Right lobe of liver (tissue), 6 donors: ENCODE measurements around the gene MAN1B1. TPM values are rescaled to one million over a fixed set of nuclear protein-coding genes. Genes with fewer than 3 reads are reported as not detected.

ENCODE experiments used
- ATAC-seq, 4 donors: fragments of 200-7000 bp; cut with Tn5 transposase; one replicate each; pipeline ENCODE4 v1.9.1; 2020; ENCODE audit warnings: mild to moderate bottlenecking in 4 of 4, moderate library complexity in 4 of 4
- DNase-seq, 3 donors: peaks; one replicate each; pipeline ENCODE4 v3.0.0-alpha.2; 2020
- H3K27ac ChIP-seq, 3 donors: fragments of 200-600 bp; one replicate each; pipeline ENCODE4 v1.8.0; 2022
- H3K27me3 ChIP-seq, 2 donors: fragments of 200-600 bp; one replicate each; pipeline ENCODE4 v1.8.0; 2022
- H3K36me3 ChIP-seq, 4 donors: fragments of 200-600 bp; sonication (generic) in 1 of 4; one replicate each; pipeline versions ENCODE4 v1.5.1 to v1.8.0; 2017 to 2022; ENCODE audit warnings: control low read depth in 1 of 4
- H3K4me1 ChIP-seq, 4 donors: fragments of 200-600 bp; sonication (generic) in 1 of 4; one replicate each; pipeline versions ENCODE4 v1.5.1 to v1.8.0; 2017 to 2022; ENCODE audit warnings: control low read depth in 1 of 4
- H3K4me3 ChIP-seq, 3 donors: fragments of 200-600 bp; one replicate each; pipeline ENCODE4 v1.8.0; 2022
- H3K9me3 ChIP-seq, 4 donors: fragments of 200-600 bp; sonication (generic) in 1 of 4; one replicate each; pipeline versions ENCODE4 v1.5.1 to v1.8.0; 2017 to 2022; ENCODE audit warnings: control low read depth in 1 of 4
- POLR2A ChIP-seq: fragments of 450-650 bp; IDR thresholded peaks from one replicate; pipeline ENCODE4 v1.6.1; 2017; ENCODE audit warnings: antibody characterized with exemption, mild to moderate bottlenecking
- WGBS: methylation state at CpG from one replicate; pipeline ENCODE4 v1.1.6; 2018; ENCODE audit warnings: low coverage, low lambda C conversion rate; ENCODE audit not compliant: insufficient coverage; ENCODE audit errors: missing lambda C conversion rate; 5-methylcytosine and 5-hydroxymethylcytosine counted together
- intact Hi-C, 2 donors: fragments of 100-400 bp; cut with DNase I; formaldehyde crosslinking; loops; one replicate each; pipeline versions ENCODE4 v1.11.2 to v1.14.1; 2022
- total RNA-seq, 6 experiments: library from RNA; depleted of rRNA in 2 of 6; stranded (reverse); fragments of >200 nt in 2 of 6; fragmentation: NEBNext Ultra II Directional in 3 of 6; extraction: Animal tissue kit (Norgen Biotek cat#: 25700) in 3 of 6; gene quantifications; one replicate each; pipeline versions ENCODE4 v1.1.0 to v1.2.4, GENCODE V29; 2016 to 2023
- TF ChIP-seq, protein P1 (sequence below), 4 donors: fragments of 200-600 bp in 3 of 4; fragments of 450-650 bp in 1 of 4; IDR thresholded peaks; one replicate each; pipeline versions ENCODE4 v1.5.1 to v1.8.0; 2016 to 2022; ENCODE audit warnings: antibody characterized with exemption in 4 of 4, mild to moderate bottlenecking in 2 of 4
- donor health status: DM: no; HTN: yes; CAD: no.
- donor health status: DM: no; HTN: no; CAD: no.
- donor health status: DM: no; HTN: no; CAD: no.
- donor health status: DM: no; HTN: yes; CAD: no.
- donor health status: DM: no; HTN: yes; CAD: no.

Gene MAN1B1
- total RNA-seq, 6 experiments from 2014 or later = 24.0 to 39.1 (median 28.8) TPM

DNA sequence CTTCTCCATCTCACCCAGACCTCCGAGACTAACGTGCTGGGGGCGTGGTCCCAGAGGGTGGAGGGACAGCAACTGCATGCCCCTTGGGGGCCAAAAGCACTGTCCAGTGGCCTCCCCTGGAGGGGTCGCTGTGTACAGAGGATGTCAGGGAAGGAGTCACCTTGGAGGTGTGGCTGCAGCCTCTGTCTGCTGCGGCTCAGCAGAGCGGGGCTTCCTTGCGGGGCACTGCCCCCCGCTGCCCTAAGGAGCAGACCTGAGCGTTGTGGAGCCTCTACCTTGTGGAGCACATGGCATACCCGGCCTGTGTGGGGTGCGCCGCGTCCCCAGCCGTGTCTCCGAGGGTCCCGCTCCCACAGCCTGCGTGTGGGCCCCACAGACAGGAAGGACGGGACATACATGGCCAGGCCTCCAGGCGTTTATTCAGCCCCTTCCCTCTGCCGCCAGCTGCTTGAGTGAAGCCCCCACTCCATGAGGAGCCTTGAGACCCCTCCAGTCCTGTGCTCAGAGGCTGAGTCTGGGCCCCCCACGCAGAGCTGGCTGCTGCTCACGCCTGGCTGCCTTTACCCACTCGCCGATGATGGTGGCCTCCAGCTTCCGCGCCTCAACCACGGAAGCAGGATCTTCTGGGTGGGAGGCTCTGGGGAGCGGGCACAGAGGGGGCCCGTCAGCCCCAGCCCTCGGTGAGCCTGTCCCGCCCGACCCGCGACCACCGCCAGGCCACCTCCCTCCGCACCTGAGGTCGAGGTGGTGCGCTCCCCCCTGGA lies 23.5 kb downstream of the MAN1B1 start:
- H3K4me1 ChIP-seq = peaks cover 0 to 4% (median 1%) of the 10 kb centered on the region in 4 donors
- H3K9me3 ChIP-seq = no peaks in the 10 kb centered on the region
- peaks cover 0 to 22% (median 5%) of the 10 kb centered on the region in 4 donors for H3K36me3 ChIP-seq
- H3K4me3 ChIP-seq = no peak overlapping the region
- ATAC-seq = no peak
- TF ChIP-seq, protein P1, sequence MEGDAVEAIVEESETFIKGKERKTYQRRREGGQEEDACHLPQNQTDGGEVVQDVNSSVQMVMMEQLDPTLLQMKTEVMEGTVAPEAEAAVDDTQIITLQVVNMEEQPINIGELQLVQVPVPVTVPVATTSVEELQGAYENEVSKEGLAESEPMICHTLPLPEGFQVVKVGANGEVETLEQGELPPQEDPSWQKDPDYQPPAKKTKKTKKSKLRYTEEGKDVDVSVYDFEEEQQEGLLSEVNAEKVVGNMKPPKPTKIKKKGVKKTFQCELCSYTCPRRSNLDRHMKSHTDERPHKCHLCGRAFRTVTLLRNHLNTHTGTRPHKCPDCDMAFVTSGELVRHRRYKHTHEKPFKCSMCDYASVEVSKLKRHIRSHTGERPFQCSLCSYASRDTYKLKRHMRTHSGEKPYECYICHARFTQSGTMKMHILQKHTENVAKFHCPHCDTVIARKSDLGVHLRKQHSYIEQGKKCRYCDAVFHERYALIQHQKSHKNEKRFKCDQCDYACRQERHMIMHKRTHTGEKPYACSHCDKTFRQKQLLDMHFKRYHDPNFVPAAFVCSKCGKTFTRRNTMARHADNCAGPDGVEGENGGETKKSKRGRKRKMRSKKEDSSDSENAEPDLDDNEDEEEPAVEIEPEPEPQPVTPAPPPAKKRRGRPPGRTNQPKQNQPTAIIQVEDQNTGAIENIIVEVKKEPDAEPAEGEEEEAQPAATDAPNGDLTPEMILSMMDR (IDR thresholded peaks at IDR 0.05) = no peak
- TF ChIP-seq POLR2A = no peak
- intact Hi-C loops = no loop called here
- DNase-seq = no peak
- WGBS = 80% methylated on average over 3 of the region's 38 CpGs
- H3K27ac ChIP-seq = no peak overlapping the region
- H3K27me3 ChIP-seq = no peaks in the 10 kb centered on the region

DNA sequence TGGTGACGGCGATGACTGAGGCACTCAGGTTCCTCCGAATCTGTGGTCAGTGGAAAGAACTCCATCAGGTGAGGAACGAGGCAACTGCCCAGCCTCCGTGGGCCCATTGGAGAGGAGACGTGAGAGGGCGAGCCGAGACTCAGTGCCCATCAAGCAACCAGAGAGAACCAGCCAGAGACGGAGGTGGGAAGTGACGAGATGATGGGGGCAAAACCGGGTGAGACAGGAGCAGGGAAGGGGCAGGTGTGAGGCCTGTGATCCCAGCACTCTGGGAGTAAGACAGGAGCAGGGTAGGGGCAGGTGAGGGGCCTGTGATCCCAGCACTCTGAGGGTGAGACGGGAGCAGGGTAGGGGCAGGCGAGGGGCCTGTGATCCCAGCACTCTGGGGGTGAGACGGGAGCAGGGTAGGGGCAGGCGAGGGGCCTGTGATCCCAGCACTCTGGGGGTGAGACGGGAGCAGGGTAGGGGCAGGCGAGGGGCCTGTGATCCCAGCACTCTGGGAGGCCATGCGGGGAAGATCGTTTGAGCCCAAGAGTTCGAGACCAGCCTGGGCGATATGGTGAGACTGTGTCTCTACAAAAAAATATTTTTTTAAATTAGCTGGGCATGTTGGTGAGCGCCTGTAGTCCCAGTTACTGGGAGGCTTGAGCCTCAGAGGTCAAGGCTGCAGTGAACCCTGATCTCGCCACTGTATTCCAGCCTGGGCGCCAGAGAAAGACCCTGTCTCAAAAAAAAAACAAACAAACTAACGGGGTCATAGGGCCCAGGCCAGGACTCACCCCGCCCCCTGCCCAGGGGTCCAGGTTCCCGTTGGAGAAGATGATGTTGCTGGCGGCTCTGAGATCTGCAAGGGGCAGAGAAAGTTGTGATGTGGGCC lies 24.4 kb downstream of the MAN1B1 start:
- ATAC-seq = no peak
- TF ChIP-seq, protein P1 (IDR thresholded peaks at IDR 0.05) = no peak
- no peak for TF ChIP-seq POLR2A
- WGBS = 76% methylated on average over 17 of the region's 28 CpGs
- DNase-seq = no peak
- Histone ChIP-seq H3K4me3 (no peak overlapping the region), H3K27ac (no peak overlapping the region), H3K9me3 (no peaks in the 10 kb centered on the region), H3K36me3 (peaks cover 0 to 16% (median 5%) of the 10 kb centered on the region in 4 donors), H3K4me1 (peaks cover 0 to 4% (median 1%) of the 10 kb centered on the region in 4 donors), H3K27me3 (no peaks in the 10 kb centered on the region)
- intact Hi-C loops = no loop called here

DNA sequence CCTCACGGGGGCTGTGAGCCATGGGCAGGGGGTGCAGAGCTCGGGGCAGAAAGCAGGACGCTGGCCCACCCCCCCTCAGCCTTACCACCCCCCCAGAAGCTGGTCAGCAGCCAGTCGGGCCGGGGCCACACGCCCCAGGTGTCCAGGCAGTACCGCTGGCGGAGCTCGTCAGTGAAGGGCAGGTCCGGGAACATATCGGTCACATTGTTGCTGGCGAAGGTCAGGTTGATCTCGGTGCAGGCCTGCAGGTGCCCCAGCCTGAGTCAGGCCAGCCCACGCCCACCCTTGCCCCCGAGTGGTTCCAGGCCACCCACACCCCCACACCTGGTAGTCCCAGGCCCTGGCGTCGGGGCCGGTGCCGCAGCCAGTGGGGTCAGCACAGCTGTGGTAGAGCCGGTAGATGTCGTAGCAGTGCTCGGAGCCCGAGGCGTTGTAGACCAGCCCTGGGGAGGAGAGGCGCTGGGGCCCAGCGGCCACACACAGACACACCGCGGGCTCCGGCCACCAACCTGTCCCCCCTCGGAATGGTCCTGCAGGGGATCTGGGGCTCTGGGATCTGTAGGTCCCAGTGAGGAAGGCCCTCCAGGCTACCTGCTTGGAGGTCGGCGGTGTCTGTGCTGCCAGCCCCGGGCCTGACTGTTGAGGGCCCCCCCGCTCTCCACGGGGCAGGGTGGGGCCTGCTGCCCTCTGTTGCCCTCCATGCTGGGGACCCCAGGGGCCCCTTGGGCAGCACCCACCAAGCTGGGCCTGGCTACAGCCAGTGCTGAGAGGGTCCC lies 25.2 kb downstream of the MAN1B1 start:
- Histone ChIP-seq H3K27me3 (no peaks in the 10 kb centered on the region), H3K27ac (no peak overlapping the region), H3K9me3 (no peaks in the 10 kb centered on the region), H3K36me3 (peaks cover 0 to 10% (median 3%) of the 10 kb centered on the region in 4 donors), H3K4me1 (peaks cover 0 to 4% (median 1%) of the 10 kb centered on the region in 4 donors), H3K4me3 (no peak overlapping the region)
- ATAC-seq (no peak), DNase-seq (no peak)
- TF ChIP-seq, protein P1 (IDR thresholded peaks at IDR 0.05) = no peak
- no peak for TF ChIP-seq POLR2A
- WGBS = 87% methylated on average over 3 of the region's 35 CpGs
- intact Hi-C loops = no loop called here

DNA sequence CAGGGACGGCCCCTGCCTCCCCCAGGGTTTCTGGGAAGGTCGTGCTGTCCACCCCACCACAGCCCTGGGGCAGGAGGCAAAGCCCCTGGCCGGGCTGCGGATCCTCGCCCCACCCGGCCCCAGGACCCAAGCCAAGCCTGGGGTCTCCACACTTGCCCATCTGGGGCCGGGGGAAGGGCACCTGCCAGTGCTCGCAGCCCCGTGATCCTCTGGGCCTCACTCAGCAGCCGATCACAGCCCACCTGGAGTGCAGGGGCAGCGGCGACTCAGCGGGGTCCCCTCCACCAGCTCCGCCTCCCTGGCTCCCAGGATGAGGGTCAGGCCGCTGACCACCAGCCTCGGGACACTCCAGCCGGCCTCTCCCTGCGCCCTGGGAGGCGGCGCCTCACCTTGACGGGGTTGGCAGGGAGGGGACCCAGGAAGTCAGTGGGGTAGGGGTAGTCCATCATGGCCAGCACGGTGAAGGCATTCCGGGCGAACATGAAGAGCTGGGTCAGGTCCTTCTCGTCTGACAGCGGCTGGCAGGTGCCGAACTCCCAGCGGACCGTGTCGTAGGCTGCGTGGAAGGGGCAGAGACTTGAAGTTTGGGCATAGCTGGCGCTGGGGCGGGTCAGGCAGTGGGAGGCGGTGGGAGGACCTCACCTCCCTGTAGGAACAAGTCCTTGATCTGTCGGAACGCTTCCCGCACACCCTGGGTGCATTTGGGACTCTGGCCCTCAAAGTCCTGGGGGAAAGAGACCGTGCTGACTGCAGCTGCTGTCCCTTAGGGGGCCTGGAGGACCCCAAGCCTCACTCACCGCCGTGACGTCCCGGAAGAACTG lies 26.0 kb downstream of the MAN1B1 start:
- Histone ChIP-seq H3K27me3 (no peaks in the 10 kb centered on the region), H3K27ac (no peak overlapping the region), H3K4me1 (peaks cover 0 to 4% (median 1%) of the 10 kb centered on the region in 4 donors), H3K36me3 (peaks cover 0 to 3% (median 1%) of the 10 kb centered on the region in 4 donors), H3K4me3 (no peak overlapping the region), H3K9me3 (no peaks in the 10 kb centered on the region)
- 88% methylated on average over 5 of the region's 42 CpGs for WGBS
- TF ChIP-seq, protein P1 (IDR thresholded peaks at IDR 0.05) = no peak
- TF ChIP-seq POLR2A = no peak
- DNase-seq (no peak), ATAC-seq (no peak)
- intact Hi-C loops = no loop called here
